GM18526 (cell line): ENCODE data around the gene CDK19.

Source experiments
- POLR2A ChIP-seq: IDR thresholded peaks from 3 replicates; pipeline ENCODE4 v1.6.1; 2011; ENCODE audit not compliant: insufficient read length; ENCODE audit errors: extremely low read depth

Gene CDK19

DNA sequence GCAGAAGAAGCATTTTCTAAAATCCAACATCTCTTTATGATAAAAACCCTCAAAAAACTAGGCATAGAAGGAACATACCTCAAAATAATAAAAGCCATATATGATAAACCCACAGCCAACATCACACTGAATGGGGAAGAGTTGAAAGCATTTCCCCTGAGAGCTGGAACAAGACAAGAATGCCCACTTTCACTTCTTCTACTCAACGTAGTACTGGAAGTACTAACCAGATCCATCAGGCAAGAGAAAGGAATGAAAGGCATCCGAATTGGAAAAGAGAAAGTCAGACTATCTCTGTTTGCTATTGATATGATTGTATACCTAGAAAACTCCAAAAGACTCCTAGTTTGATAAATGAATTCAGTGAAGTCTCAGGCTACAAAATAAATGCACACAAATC is 7.9 kb upstream of the CDK19 start:
- no peak for TF ChIP-seq POLR2A

DNA sequence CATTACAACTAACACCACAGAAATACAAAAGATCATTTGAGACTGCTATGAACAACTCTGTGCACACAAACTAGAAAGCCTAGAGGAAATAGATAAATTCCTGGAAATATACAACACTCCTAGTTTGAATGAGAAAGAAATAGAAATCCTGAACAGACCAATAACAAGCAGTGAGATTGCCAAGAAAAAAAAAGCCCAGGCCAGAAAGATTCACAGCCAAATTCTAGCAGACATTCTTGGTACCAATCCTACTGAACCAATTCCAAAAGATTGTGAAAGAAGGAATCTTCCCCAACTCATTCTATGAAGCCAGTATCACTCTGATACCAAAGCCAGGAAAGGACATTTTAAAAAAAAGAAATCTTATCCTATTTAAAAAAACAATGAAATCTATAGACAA is 7.0 kb upstream of the CDK19 start:
- no peak for TF ChIP-seq POLR2A

DNA sequence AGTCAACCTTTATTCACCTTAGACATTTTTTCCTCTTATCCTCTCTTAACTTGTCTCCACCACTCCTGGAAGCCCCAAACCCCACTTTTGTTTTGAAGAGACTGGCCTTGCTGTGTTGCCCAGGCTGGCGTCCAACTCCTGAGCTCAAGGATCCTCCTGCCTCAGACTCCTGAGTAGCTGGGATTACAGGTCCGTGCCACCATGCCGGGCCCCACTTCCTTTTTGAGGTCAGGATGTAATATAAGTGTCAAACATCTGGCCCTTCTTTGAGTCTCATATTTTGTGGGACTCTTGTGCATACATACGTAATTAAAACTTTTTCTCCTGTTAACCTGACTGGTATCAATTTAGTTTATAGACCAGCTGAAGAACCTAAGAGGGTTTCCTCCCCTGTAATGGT is 1.4 kb upstream of the CDK19 start:
- no peak for TF ChIP-seq POLR2A

DNA sequence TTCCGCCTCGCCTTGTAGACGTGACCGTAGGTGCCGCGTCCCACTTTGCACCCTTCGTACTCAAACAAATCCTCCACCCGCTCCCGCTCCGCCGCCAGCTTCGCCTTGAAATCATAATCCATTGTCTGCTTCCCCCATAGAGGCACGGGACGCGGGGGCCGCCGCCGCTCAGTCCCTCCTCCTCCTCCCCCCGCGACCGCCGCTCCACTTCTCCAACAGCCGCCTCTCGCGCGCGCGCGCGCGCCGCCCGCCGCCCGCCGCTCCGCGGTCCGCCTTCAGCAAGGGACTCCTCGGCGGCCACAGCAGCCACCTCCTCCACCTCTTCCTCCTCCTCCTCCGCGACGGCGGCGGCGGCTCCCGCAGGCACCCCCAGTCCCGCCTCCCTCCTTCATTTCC is 256 bp downstream of the CDK19 start:
- TF ChIP-seq POLR2A = peak; percentile 16

DNA sequence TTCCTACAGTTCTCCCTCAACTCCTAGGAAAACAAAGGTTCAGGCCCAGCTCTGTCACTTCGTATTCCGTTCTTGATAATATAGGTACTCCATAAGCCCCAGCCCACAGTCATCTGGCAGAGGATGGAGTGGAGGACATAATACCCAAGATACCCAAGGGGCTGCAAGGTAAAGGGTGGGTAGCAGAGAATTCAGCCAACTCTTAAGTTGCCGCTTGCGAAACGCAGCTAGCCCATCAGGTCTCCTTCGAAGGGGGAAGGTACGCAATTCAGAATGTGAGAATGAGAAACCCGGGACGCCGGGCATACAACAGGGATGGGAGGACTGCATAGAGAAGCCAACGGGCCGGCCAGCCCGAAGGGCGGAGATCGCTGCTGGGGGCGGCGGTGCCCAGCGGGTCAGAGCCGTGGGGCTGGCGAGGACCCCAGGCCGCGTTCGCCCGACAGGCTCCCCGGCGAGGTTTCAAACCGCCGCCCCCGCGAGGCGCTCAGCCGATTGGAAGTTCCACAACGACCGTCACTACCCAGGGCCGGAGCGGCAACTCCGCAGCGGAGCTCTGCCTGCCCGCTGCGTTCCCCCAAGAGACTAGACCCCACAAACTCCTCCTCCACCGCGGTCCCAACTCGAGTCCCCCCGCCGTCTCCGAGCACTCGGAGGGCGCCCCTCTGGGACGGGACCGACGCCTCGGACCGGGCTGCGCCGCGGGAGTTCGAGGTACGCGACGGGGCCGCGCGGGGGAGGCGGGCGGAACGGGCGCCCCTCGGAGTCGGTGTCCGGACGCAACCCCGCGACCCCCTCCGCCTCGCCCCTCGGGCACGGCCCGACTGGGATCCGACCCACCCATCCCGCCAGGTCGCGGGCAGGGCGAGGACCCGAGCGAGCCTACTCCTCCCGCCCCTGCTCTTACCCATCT is 911 bp downstream of the CDK19 start:
- peak; percentile 37 for TF ChIP-seq POLR2A

DNA sequence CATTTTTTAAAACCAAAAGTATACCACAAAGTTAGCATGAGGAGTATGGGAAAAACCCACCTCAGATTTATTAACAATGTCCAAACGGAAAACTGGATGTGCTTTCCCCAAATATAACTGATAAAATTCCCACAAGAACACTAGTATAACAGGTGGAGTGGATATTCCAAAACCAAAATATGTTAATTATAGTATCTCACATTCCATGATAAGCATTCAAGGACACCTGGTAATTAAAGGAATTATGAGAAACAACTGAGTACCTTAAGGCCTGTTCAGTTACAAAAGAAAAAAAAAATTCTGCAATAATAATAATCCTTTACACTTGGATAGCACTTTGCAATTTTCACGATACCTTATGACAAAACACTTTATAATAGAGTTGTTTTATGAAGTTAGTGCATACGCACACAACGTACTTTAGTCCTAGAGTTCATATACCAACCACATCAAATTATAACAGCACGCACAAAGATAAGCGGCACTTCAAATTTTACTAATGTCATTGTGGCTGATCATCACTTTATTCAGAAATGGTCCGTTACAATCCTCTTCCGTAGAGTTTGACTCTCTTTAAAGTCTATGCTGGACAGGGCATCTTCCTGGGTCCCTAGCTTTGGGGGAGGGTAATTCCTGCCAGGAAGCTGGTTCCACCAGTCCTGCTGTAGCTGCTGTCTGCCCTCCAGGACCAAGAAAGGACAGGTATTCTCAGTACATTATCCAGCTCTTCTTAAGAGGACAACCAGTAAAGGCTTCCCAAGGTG is 1.7 kb downstream of the CDK19 start:
- no peak for TF ChIP-seq POLR2A

DNA sequence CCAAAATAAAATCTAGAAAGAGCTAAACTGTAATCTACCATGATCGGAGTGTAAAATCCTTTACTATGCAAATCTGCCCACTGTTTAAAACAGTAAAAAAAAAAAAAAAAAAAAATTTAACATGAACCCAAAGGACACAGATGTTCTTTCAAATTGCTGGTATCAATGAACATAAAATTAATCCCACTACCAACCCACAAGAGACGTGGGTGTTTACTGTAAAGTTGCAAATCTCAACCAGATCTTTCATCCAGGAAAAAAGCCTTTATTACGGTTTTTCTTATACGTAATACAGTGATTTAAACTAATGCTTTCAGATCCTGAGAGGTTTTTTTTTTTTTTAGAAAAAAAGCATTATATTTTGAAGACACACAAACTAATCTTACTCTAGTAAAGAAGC is 2.5 kb downstream of the CDK19 start:
- no peak for TF ChIP-seq POLR2A

DNA sequence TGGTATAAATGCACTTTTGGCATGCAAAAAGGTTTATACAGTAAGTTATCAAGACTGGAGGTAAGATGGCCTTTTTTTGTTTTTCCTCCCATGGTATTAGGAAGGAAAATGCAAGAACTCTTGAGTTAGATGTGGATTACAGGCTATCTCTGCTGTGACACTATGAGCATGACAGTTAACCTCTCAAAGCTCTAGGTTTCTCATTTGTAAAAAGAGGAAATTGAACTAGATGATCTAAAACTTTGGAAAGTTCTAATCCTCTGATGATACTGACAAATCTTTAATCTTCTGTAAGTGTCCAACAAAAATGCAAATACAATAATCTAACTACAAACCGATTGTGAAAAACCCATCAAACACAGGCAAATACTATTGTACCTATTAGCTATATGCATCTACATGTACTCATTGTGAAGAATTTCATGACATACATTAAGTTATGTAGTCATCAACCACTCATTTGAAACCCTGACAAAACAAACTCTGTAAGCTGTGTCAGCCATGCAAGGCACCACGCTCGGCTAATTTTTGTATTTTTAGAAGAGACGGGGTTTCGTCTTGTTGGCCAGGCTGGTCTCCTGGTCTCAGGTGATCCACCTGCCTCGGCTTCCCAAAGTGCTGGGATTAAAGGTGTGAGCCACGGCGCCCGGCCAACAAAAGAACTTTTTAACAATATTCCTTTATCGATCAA is 4.2 kb downstream of the CDK19 start:
- TF ChIP-seq POLR2A = no peak

DNA sequence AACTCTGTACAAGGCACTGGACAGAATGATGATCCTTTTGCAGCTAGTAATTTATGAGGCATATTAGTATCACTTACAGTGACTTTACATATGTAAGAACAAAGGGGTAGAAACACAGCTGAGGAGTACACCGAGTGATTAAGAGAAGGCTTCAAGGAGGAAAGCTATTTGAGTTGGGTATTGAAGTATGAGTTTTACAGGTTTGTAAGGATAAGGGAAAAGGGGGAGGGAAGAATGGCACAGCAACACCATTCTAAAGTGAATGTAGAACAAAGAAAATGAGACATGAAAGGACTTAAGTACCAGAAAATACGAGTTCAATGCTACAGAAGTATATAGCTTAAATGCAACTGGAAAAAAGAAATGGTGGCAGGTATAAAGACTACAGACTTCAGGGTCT is 5.5 kb downstream of the CDK19 start:
- TF ChIP-seq POLR2A = no peak

DNA sequence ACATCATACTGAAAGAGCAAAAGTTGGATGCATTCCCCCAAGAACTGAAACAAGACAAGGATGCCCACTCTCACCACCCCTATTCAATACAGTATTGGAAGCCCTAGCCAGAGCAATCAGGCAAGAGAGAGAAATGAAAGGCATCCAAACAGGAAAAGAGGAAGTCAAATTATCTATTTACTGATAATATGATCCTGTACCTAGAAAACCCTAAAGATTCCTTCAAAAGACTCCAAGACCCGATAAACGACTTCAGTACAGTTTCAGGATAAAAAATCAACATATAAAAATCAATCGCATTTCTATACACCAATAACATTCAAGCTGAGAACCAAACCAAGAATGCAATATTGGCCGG is 14.5 kb downstream of the CDK19 start:
- TF ChIP-seq POLR2A = no peak

DNA sequence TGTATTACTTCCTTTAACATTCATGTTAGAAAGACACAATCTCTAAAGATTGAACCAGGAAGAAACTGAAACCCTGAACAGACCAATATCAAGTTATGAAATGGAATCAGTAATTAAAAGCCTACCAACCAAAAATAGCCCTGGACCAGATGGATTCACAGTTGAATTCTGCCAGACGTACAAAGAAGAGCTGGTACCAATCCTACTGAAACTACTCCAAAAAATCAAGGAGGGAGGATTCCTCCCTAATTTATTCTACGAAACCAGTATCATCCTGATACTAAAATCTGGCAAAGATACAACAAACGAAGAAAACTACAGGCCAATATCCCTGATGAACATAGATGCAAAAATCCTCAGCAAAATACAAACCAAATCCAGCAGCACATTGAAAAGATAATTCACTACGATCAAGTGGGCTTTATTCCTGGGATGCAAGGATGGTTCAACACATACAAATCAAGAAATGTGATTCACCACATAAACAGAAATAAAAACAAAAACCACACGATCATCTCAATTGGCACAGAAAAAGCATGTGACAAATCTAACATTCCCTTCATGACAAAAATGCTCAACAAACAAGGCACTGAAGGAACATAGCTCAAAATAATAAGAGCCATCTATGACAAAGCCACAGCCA is 15.0 kb downstream of the CDK19 start:
- TF ChIP-seq POLR2A = no peak

DNA sequence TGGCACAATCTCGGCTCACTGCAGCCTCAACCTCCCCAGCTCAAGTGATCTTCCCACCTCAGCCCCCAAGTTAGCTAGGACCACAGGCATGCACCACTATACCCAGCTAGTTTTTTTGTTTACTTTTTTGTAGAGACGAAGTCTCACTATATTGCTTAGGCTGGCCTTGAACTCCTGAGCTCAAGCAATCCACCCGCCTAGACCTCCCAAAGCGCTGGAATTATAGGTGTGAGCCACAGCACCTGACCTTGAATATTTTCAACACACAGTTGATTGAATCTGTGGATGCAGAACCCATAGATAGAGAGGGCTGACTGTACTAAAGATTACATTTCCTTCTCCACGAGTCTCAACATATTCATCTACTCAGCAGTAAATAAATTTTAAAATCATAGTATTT is 15.6 kb downstream of the CDK19 start:
- no peak for TF ChIP-seq POLR2A

DNA sequence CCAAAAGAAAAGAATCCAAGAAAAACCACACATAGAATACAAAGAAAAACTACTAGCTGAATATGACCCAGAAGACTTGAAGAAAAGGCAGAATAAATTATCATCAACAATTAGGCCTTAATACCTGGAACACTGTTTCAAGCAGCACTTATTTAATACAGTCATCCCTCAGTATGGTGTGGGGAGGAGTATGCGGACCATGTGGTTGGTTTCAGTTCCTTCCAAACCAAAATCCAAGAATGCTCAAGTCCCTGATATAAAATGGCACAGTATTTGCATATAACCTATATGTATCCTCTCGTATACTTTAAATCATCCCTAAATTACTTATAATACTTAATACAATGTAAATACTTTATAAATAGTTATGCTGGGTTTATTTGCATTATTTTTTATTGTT is 16.1 kb downstream of the CDK19 start:
- TF ChIP-seq POLR2A = no peak

DNA sequence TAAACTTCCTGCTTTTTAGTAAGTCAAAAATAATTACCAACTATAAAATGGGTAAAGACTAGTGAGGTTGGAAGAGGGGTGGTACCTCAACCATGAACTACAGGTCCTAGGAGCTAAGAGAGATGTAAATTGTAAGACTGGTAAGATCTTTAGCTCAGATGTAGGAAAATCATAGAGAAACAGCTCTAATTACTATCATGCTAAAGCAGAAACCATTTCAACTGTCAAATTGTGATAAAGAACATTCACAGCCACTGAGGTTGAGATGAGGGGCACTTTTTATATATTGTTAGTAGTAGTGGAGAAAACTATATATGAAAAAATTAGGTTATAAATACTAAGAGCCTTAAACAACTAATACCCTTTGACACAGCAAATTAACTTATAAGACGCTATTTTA is 20.0 kb downstream of the CDK19 start:
- no peak for TF ChIP-seq POLR2A

DNA sequence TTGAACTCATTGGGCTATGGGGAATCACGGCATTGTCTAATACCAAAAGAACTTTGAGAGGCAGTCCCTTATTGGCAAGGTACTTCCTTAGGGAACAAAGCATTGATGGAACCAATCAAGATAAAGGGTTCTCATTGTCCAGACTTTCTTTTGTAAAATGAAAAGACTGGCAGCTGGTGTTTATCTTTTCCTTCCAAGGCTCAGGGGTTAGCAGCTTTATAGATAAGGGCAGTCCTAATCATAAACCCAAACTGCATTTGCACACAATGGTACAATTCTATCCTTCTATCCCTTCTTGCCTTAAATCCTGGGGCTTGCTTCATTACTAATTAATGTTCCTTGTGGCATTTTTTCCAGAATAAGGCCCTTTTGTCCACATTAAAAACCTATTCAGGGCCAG is 28.6 kb downstream of the CDK19 start:
- no peak for TF ChIP-seq POLR2A

DNA sequence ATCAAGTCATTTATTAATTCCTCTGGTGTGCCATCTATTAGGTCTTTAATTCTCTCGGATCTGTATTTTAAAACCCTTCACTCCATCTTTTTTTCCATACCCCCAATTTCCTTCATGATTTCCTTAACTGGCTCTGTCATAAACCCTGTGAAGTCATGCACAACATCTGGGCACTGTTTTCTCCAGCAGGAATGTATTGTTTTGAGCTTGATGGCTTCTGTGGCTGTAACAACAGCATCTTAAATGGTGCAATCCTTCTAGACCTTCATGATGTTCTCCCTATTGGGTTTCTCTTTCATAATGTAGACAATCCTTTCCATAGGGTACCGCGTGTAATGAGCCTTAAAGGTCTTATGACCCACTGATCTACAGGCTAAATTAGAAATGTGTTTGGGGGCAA is 29.0 kb downstream of the CDK19 start:
- no peak for TF ChIP-seq POLR2A

DNA sequence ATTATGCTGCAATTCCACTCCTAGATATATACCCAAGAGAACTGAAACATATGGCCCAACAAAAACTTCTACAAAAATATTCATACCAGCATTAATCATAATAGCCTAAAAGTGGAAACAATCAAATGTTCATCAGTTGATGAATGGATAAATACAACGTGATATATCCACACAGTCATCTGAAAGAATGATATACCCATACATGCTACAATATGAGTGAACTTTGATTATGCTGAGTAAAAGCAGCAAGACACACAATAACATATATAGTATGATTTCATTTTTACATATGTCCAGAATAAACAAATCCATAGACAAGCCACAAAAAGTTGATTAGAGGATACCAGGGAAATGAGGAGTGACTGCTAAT is 30.7 kb downstream of the CDK19 start:
- no peak for TF ChIP-seq POLR2A
